GDM1 (cell line): ENCODE data around the gene NATD1.

ENCODE experiments used
- DNase-seq: peaks from one replicate; lab custom pipeline; 2025; lab: John Stamatoyannopoulos, UW

NATD1 gene

GRCh38 chr17:21217346-21217745 is 35.9 kb downstream of the NATD1 start:
- no peak for DNase-seq

- no peak for DNase-seq
These were observed 37.3 kb downstream of the NATD1 start for GRCh38 chr17:21215935-21216334.

- DNase-seq: no peak
These were observed 38.3 kb downstream of the NATD1 start for GRCh38 chr17:21214777-21215541.

- DNase-seq: peak; percentile 94
These were observed 39.0 kb downstream of the NATD1 start, which contains the start of gene TMEM11 for GRCh38 chr17:21214015-21214776. TSS of gene TMEM11 (minus strand) at chr17:21214161. CDS start at chr17:21214152, 9 bp downstream.

- DNase-seq: peak; percentile 48
These were observed 39.6 kb downstream of the NATD1 start for GRCh38 chr17:21213638-21214014.

- no peak for DNase-seq
These were observed 40.2 kb downstream of the NATD1 start for GRCh38 chr17:21212826-21213637.

GRCh38 chr17:21211825-21212479 is 41.3 kb downstream of the NATD1 start:
- no peak for DNase-seq

GRCh38 chr17:21210411-21211076 is 42.7 kb downstream of the NATD1 start:
- no peak for DNase-seq

GRCh38 chr17:21209511-21210175 is 43.6 kb downstream of the NATD1 start:
- no peak for DNase-seq

- no peak for DNase-seq
These were observed 44.9 kb downstream of the NATD1 start for GRCh38 chr17:21208352-21208751.

- DNase-seq: no peak
These were observed 48.3 kb downstream of the NATD1 start for GRCh38 chr17:21204935-21205334.

- no peak for DNase-seq
These were observed 50.7 kb downstream of the NATD1 start for GRCh38 chr17:21202512-21202911.

- DNase-seq: no peak
These were observed 51.3 kb downstream of the NATD1 start for GRCh38 chr17:21201874-21202273.

GRCh38 chr17:21201298-21201595 is 52.0 kb downstream of the NATD1 start:
- no peak for DNase-seq

- DNase-seq: no peak
These were observed 52.5 kb downstream of the NATD1 start for GRCh38 chr17:21200590-21201297.

GRCh38 chr17:21199856-21200255 is 53.4 kb downstream of the NATD1 start:
- no peak for DNase-seq

GRCh38 chr17:21199311-21199710 is 53.9 kb downstream of the NATD1 start:
- no peak for DNase-seq

- DNase-seq: no peak
These were observed 54.8 kb downstream of the NATD1 start for GRCh38 chr17:21198411-21198810.

- no peak for DNase-seq
These were observed 57.1 kb downstream of the NATD1 start for GRCh38 chr17:21196126-21196525.

- no peak for DNase-seq
These were observed 58.5 kb downstream of the NATD1 start for GRCh38 chr17:21194703-21195102.
